ENCODE data around the gene FRG1.
"Not testable (repeated sequence)": the region's sequence is repeated elsewhere in the genome, so short reads cannot be mapped to it uniquely, and the experiment has no call there.

DNA sequence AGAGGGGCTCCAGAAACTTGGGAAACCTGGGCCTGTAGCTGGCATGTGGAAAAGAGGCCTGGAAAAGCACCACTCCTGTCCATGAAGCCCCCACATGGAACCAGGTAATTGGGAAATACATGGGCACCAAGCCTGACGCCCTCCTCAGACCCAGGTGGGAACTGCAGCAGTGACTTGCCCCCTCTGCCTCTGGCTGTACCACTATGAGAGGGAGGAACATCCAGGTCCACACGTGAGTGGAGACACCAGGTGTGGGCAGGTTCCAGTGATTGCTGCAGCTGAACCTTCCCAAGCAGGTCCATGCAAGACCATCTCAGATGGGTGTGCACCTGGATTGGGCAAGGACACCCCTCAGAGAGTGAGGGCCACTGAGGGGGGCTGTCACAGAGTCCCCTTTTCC, 39.6 kb downstream of the FRG1 start:
- TF ChIP-seq EZH2phosphoT487 (IDR thresholded peaks at IDR 0.05; ENCODE audit: insufficient read depth, low read depth); EZH2 (IDR thresholded peaks at IDR 0.05; ENCODE audit: insufficient read depth, poor library complexity, severe bottlenecking): not testable (repeated sequence)

Data from GM23248 (cell line).